OCI-M1 (cell line): ENCODE measurements around the gene PIK3CB.
"Not testable (repeated sequence)": the region's sequence is repeated elsewhere in the genome, so short reads cannot be mapped to it uniquely, and the experiment has no call there.

Source experiments
- DNase-seq: peaks from one replicate; lab custom pipeline; 2025; lab: John Stamatoyannopoulos, UW

The PIK3CB gene

DNA sequence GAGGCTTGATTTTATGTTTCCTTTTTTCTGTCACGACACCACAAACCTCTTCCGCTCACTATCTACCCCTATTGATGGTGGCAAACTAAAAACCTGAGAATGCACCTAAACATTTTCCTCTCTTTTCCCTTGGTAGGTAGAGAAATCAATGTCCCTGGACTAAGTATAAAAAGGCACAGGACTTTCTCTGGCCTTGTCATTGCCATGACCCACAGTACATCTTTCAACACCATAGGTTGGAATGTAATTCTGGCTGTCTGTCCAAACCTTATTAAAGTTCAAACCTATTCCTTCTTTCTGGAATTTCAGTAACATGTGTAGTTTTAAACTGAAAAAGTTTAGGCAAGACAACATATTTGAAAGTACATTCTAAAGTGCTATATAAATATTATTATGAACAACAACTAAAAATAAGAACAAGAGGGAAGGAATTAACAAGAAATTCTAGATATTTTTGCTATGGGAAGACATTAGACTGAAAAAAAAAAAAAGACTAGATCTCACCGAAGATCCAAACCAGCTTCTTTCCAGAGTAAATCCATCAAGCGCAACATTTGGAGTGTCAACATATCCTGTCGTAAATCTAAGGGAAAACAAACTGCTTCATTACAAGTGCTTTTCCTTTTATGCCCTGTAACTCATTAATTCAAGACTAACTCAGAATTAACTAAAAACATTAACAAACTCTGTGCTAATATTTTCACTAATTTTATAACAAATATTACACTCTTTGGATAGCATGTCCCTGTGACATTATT lies 153.1 kb downstream of the PIK3CB start:
- DNase-seq: no peak

DNA sequence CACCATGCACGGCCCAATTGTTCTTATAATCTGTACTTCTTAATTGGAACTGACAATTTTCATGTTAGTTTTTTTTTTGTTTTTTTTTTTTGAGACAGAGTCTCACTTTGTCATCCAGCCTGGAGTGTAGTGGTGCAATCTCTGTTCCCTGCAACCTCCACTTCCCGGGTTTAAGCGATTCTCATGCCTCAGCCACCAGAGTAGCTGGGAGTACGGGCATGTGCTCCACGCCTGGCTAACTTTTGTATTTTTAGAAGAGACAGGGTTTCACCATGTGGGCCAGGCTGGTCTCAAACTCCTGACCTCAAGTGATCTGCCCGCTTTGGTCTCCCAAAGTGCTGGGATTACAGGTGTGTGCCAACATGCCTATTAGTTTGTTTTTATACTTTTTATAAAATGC lies 153.8 kb downstream of the PIK3CB start:
- not testable (repeated sequence) for DNase-seq

DNA sequence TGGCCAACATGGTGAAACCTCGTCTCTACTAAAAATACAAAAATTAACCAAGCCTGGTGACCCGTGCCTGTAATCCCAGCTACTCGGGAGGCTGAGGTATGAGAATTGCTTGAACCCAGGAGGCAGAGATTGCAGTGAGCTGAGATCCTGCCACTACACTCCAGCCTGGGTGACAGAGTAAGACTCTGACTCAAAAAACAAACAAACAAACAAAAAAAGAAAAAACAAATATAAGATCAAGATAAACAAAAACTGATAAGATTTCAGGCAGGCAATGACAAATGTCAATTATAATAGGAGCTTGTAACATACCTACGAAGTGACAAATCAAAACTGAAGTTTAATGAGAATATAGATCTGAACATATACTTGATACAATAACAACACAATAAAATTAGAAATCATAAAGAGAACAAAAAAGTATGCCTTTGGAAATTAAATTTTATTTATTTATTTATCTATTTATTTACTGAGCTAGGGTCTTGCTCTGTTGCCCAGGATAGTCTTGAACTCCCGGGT lies 155.8 kb downstream of the PIK3CB start:
- no peak for DNase-seq

DNA sequence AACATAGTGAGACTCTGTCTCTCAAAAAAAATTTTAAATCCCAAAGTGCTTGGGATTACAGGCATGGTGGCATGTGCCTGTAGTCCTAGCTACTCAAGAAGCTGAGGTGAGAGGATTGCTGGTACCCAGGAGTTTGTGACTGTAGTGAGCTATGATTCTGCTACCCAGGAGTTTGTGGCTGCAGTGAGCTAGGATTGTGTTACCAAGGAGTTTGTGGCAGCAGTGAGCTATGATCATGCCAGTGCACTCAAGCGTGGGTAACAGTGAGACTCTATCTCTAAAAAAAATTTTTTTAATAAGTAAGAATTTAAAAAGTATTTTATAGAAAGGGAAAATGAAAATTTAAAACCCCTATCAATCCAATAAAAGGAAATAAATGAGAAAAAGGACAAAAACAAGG lies 156.6 kb downstream of the PIK3CB start:
- DNase-seq: no peak

DNA sequence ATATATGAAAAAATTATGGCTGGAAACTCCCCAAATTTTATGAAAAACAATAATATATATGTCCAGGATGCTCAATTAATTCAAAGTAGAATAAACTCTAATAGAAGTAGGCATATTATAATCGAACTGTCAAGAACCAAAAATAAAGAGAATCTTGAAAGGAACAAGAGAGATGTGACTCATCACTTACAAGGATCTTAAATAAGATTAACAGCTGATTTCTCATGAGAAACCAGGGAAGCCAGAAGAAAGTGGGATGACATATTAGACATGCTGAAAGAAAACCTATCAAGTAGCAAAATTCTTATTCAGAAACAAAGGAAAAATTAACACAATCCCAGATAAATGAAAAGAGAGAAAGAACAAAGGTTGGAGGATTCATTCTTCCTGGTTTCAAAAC lies 159.3 kb downstream of the PIK3CB start:
- peak; percentile 52 for DNase-seq

DNA sequence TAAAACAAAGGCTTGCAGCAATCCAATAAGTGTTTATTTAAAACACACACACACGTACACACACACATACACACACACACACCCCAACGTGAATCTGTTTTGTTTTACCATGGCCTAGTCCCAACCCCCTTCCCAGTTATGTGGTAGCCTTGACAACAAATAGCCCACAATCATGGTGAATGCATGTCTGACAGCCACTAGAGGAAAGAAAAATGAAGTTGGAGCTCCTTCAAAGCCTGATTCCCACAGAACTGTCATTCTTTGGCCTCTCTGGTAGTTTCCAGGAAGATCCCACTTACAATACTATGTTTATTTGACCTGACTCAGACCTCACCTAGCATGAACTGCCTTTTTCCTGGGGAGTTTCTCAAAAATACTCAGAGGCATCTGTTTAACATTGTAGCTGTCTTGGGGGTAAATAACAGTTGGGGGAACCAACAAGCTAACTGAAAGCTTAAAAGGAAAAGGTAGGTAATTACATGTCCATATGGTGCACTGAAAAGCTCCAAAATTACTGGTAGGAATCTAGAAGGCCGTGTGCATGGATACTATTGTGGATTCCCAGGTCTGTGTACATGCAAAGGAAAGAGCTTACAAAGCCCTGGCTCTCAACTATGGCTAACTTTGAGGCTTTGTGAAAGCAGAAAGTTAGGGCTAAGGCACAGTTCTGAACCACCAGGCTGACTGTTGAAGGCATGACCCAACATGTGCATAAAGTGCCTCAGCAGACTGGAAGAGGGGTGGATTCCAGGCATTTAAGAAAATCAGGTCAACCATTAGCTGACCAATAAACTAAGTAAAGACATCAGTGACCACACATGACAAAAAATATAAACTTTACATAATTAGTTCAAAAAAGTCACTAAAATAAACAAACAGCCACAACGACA lies 160.8 kb downstream of the PIK3CB start:
- DNase-seq: peak; percentile 39

DNA sequence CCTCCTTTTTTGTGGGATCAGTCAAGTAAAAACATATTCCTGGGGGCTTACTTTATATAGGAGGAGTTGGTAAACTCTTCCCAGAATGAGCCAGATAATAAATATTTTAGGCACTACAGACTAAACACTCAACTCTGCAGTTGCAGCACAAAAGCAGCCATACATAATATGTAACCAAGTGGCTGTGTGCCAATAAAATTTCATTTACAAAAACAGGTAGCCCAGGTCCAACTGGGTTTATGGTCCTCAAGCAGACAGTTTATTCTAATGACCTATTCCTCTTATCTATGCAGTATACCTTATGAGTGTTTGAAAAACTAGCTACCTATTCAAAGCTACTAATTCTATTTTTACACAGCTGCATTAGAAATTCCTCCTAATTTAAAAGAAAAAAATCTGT lies 164.3 kb downstream of the PIK3CB start:
- DNase-seq: no peak

DNA sequence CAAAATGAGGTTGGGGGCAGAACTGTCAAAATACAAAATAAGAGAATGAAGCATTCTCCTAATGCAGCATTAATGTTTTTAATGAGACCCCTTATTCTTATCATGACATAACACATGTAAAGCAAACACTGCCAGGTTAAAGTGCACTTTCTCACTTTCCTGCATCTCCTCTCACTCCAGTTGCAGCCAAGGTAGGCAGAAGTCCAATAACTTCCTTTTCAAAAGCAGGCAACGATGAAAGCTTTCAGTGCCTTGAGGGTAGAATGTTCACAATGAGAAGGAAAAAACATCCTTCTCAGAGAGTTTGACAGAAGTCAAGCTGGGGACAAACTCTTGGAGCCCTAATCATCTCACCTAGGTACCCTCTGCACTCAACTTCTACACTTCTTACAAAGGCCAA lies 166.6 kb downstream of the PIK3CB start:
- no peak for DNase-seq

DNA sequence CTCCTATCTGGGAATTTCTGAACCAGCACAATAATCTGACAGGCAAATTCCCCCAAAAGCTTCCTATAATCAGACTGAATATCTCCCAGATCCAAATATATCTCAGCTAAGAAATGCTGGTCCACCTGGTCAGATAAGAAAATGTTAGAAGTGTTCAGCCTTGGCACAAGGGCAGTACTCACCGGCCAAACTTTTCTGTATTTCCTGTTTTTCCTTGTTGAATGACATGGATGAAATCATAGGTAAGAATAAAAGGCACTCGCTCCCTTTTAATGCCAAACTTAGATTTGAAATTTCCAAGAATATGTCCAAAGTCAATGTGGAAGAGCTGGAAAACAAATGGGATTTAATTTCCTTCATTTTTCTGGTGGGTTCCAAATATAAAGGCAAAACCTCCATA lies 177.2 kb downstream of the PIK3CB start:
- no peak for DNase-seq

DNA sequence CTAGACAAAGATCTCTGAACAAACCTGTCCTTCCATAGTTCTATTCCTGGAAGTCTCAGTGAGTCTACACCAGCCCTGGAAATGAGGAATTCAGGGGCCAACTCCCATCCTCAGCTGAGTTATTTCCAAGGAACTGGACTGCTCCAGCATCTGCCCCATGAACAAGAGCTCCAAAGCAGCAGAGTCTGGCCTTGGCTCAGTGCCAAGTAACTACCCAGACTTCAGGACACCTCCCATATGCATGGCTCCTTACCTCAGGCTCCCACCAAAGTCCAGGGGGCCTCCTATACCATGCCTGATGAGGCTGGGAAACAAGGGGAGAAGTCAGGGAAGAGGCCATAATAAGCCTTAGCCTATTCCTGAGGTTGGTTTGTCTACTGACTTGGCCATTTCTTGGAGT lies 181.2 kb downstream of the PIK3CB start:
- no peak for DNase-seq

DNA sequence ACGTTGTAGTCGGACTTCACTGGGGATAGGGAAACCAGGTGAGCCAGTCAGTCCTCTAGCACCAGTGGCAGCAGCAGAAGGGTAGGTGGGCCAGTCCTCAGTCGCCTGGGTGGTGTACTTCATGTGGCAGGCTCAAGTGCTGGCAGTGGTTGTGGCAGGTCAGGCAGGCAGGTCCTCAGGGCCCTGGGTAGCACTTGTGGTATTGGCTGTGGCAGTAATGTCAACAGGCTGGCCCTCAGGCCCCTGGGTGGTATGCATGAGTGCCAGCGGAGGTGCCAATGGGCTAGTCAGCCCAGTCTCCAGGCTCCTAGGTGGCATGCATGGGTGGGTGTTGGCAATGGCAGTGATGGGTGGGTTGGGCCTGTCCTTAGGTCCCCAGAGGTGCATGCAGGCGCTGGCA lies 185.6 kb downstream of the PIK3CB start:
- no peak for DNase-seq

DNA sequence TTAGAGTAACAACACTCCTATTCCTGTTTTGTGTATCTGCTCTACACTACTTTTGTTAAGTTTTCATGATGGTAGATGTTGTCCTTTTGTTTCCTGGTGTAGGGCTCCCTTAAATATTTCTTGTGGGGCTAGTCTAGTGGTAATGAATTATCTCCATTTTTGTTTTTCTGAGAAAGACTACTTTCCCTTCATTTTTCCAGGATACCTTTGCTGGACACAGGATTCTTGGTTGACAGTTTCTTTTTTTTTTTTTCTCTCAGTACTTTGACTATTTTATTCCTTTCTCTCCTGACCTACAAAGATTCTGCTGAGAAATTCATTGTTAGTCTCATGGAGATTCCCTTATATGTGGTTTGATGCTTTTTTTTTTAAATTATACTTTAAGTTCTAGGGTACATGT lies 188.2 kb downstream of the PIK3CB start:
- peak; percentile 12 for DNase-seq

DNA sequence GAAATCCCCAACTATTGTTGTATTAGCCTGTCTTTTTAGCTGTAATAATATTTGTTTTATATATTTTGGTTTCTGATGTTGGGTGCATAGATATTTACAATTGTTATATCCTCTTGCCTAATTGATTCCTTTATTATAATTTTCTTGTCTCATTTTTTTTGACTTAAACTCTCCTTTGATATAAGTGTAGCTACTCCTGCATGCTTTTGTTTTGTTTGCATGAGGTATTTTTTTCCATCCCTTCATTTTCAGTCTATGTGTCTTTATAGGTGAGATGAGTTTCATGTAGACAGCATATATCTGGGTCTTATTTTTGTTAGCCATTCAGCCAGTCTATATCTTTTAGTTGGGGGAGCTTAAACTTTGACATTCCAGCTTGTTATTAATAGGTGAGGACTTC lies 188.7 kb downstream of the PIK3CB start:
- DNase-seq: no peak

DNA sequence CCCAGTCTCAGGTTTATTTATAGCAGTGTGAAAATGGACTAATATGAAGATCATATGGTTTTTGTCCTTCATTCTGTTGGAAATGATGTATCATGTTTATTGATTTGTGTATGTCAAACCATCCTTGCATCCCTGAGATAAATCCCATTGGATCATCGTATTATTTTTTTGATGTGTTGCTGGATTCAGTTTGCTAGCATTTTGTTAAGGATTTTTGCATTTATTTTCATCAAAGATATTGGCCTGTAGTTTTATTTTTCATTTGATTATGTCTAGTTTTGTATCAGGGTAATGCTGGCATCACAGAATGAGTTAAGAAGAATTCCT lies 191.8 kb downstream of the PIK3CB start:
- no peak for DNase-seq

DNA sequence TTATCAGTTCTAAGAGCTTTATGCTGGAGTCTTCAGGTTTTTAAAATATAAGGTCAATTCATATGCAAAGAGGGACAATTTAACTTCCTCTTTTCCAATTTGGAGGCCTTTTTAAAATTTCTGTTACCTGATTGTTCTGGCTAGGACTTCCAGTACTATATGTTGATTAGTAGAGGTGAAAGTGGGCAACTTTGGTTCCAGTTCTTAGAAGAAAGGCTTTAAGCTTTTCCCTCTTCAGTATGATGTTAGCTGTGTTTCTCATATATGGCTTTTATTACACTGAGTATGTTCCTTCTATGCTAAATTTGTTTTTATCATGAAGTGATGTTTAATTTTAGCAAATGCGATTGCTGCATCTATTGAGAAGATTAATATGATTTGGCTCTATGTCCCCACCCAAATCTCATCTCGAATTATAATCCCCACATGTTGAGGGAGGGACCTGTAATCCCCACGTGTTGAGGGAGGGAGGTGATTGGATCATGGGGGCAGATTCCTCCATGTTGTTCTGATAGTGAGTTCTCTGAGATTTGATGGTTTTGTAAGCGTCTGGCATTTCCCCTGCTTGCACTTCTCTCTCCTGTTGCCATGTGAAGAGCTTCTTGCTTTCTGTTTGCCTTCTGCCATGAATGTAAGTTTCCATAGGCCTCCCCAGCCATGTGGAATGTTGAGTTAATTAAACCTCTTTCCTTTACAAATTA lies 192.4 kb downstream of the PIK3CB start:
- DNase-seq: peak; percentile 26

DNA sequence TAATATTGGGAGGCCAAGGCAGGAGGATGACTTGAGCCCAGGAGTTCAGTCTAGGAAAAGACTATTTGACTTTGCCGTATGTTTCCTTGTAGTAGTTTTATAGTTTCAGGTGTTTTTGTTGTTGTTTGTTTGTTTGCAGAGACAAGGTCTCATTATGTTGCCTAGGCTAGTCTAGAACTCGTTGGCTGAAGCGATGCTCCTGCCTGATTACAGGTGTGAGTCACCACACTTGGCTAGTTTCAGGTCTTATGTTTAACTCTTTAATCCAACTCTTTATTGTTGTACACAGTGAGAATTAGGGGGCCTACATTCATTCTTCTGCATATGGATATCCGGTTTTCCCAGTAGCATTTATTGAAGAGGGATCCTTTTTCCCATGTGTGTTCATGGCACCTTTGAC lies 194.2 kb downstream of the PIK3CB start:
- no peak for DNase-seq

DNA sequence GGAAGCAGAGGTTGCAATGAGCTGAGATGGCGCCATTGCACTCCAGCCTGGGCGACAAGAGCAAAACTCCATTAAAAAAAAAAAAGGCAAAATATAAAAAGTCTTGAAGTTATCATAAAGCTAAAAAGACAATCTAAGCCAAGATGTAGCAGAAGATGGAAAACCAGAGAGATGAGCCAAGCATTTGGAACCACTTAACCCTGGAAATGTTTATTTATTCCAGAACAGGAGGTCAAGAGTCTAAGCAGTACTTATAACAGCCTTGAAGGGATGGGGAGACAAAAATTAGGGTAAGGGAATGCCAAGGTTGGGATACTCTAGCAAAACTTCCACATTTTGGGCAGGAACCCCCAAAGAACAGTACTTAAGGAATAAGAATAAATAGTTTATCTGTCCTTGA lies 196.1 kb downstream of the PIK3CB start:
- no peak for DNase-seq

DNA sequence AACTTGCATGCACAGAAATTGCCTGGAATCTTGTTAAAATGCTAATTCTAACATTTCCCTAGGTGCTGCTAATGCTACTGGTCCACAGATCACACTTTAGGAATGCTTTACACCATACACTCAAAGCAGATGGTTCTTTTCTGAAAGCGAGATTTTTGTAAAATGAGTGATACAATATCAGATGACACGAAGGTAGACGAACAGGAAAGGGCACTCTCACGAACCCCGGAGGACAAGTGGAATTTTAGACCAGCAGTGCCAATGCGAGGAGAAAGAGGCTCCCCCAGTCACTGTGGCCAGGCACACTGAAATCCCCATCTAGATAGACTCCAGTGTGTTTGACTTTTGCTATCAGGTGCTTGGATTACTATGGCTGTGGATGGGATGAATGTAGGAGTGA lies 205.2 kb downstream of the PIK3CB start:
- no peak for DNase-seq

DNA sequence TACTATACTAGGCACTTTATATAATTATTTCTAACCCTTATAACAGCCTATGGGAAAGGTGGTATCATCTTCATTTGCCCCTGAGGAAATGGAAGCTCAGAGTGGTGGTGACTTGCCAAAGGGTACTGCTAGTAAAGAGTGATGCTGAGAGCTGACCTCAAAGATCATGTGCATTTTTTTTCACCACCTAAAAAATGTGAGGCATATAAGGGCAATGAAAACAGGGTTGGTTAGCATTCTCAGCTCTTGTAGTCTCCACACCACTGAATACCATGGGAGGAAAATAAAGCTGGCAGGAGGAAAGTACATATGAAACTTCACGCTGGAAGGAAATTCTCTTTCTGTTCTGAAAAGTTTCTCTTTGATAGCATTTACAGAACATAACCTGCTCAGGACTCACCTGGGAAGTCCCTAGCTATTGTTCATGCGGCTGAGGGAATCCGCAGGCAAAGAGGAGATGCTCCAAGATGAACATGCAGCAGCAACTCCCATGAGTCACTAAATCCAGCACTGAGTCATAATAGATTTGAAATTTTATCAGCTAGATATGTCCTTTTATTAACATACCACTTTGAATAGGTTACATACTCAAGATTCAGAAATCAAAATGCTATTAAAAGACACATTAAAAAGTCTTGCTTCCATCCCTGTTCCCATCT lies 208.9 kb downstream of the PIK3CB start:
- DNase-seq: no peak

DNA sequence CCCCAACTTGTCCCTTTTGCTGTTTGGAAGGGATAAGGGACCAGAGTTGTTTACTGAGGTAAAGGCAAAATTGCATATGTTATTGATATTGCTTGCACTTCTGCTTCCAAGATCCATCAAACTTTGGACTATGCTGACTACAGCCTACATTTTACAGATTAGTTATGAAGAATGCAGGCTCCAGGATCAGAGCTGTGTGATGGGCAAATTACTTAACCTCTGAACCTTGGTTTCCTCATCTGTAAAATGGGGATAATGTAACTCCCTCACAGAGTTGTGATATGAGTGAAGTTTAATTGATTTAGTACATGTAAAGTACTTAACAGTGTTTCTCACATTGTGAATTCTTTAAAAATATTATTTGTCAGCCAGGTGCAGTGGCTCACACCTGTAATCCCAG lies 210.2 kb downstream of the PIK3CB start:
- no peak for DNase-seq

DNA sequence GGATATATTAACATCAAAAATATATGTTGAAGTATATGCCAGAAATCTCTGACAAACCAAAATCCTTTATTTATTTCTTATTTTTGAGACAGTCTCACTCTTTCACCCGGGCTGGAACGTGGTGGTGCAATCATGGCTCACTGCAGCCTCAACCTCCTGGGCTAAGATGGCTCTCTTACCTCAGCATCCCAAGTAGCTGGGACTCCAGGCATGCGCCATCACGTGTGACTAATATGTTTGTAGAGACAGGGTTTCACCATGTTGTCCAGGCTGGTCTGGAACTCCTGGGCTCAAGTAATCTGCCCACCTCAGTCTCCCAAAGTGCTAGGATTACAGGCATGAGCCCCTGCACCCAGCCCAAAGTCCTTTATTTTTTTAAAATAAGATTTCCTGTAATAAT lies 214.3 kb downstream of the PIK3CB start:
- DNase-seq: no peak

DNA sequence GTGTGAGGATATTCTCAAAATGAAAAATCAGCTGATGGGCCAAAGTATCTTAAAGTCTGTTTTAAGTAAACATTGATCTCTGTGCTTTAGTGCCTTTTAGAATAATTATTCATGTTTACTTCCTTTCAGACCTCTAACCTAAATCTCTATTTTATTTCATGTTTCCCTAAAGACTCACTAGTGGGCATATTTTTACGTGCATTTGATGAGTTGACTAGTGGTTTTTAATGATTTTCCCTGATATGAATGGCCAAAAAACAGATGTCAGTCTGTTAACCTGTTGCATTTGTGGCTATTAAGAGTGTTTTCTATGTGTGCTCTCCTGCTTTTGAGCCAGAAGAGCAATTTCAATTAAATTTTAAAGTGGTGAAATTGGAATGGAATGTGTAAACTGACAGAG lies 219.3 kb downstream of the PIK3CB start:
- DNase-seq: no peak
